GM12878 (cell line): ENCODE measurements around the gene SPI1. TPM values are rescaled to one million over a fixed set of nuclear protein-coding genes. Genes with fewer than 3 reads are reported as not detected.

ENCODE experiments used
- ATAC-seq: fragments of 200-7000 bp; cut with Tn5 transposase; 3 replicates; pipeline ENCODE4 v1.9.1; 2020; ENCODE audit warnings: mild to moderate bottlenecking, moderate library complexity
- BruUV-seq: library from RNA; stranded (reverse); fragments of 400-500 nt; replicated peaks from 2 replicates; lab custom pipeline; 2021; lab: Mats Ljungman, UMichigan
- CTCF ChIA-PET: fragments of 300-600 bp; sonication (Branson Sonifier 250); formaldehyde crosslinking; extraction: SDS; loops from one replicate; lab custom pipeline; 2021; ENCODE audit warnings: inconsistent platforms; lab: Yijun Ruan, JAX
- POLR2A ChIA-PET: fragments of 350-600 bp; formaldehyde crosslinking; extraction: SDS; loops from one replicate; lab custom pipeline; 2021; ENCODE audit warnings: inconsistent platforms; lab: Charles Lee
- RAD21 ChIA-PET: fragments of 300-600 bp; sonication (Branson Sonifier 250); formaldehyde crosslinking; loops from one replicate; lab custom pipeline; 2023; ENCODE audit warnings: antibody characterized with exemption; ENCODE audit not compliant: unreplicated experiment; lab: Charles Lee
- SMC1A ChIA-PET: fragments of 300-600 bp; sonication (Branson Sonifier 250); formaldehyde crosslinking; loops from one replicate; lab custom pipeline; 2023; ENCODE audit not compliant: unreplicated experiment, uncharacterized antibody; lab: Charles Lee
- DNase-seq: peaks from one replicate; pipeline ENCODE4 v3.0.0-alpha.2; 2011; ENCODE audit warnings: low read depth, low spot score
- FAIRE-seq: peaks from 3 replicates; lab custom pipeline; 2011; peaks lifted over from hg19 to GRCh38; lab: Jason Lieb, UNC
- H2AFZ ChIP-seq: 2 replicates; pipeline ENCODE4 v1.6.0; 2011; ENCODE audit warnings: low read depth, low read length, control low read depth; ENCODE audit not compliant: control insufficient read depth
- H3K27ac ChIP-seq: 2 replicates; pipeline ENCODE4 v1.5.1; 2011; ENCODE audit warnings: control low read depth; ENCODE audit not compliant: control insufficient read depth, insufficient read depth
- H3K27me3 ChIP-seq, 2 experiments: replicated peaks in 1 of 2; 2 replicates each; pipeline versions ENCODE4 v1.6.0 to v1.6.1; 2011; ENCODE audit warnings: low read length in 1 of 2; ENCODE audit not compliant: control insufficient read depth in 2 of 2, insufficient read depth in 2 of 2
- H3K36me3 ChIP-seq, 2 experiments: 2 replicates each; pipeline ENCODE4 v1.5.1; 2011; ENCODE audit warnings: low read length in 1 of 2; ENCODE audit not compliant: control insufficient read depth in 2 of 2, insufficient read depth in 2 of 2
- H3K4me1 ChIP-seq: 2 replicates; pipeline ENCODE4 v1.6.1; 2011; ENCODE audit warnings: mild to moderate bottlenecking, low read length, moderate library complexity, mixed read lengths; ENCODE audit not compliant: control insufficient read depth, insufficient read depth
- H3K4me2 ChIP-seq: 2 replicates; pipeline ENCODE4 v1.6.0; 2011; ENCODE audit warnings: control low read depth; ENCODE audit not compliant: control insufficient read depth, insufficient read depth
- H3K4me3 ChIP-seq: fragments of 200-600 bp; sonication (generic); 2 replicates; pipeline ENCODE4 v1.5.1; 2016
- H3K79me2 ChIP-seq: 2 replicates; pipeline ENCODE4 v1.6.0; 2011; ENCODE audit warnings: low read length; ENCODE audit not compliant: control insufficient read depth, insufficient read depth
- H3K9ac ChIP-seq: 2 replicates; pipeline ENCODE4 v1.8.0; 2011; ENCODE audit warnings: low read length, control low read depth, mixed read lengths; ENCODE audit not compliant: control insufficient read depth, insufficient read depth
- H3K9me3 ChIP-seq: replicated peaks from 3 replicates; pipeline ENCODE4 v1.5.1; 2011; ENCODE audit warnings: mild to moderate bottlenecking, low read length; ENCODE audit not compliant: control insufficient read depth, insufficient read depth
- H4K20me1 ChIP-seq: 2 replicates; pipeline ENCODE4 v1.6.0; 2011; ENCODE audit not compliant: control insufficient read depth, insufficient read depth
- ASH2L ChIP-seq: fragments of 300-600, 200-600 bp; sonication (generic); IDR thresholded peaks from 2 replicates; pipeline ENCODE4 v1.6.1; 2017; ENCODE audit warnings: low read depth, mild to moderate bottlenecking, borderline replicate concordance
- BACH1 ChIP-seq: fragments of 450-650 bp; IDR thresholded peaks from 2 replicates; pipeline ENCODE4 v1.6.1; 2017; ENCODE audit warnings: mild to moderate bottlenecking, borderline replicate concordance
- BHLHE40 ChIP-seq, 2 experiments: fragments of 450-650 bp in 1 of 2; IDR thresholded peaks; 2 replicates each; pipeline ENCODE4 v1.6.1; 2011 to 2017; ENCODE audit warnings: low read depth in 2 of 2, borderline replicate concordance in 1 of 2, improper control_type of control experiment in 1 of 2, low read length in 1 of 2, mild to moderate bottlenecking in 1 of 2
- EED ChIP-seq: sonication (generic); IDR thresholded peaks from 2 replicates; pipeline ENCODE4 v1.6.1; 2016; ENCODE audit warnings: antibody characterized with exemption, low read depth
- KLF5 ChIP-seq: fragments of 450-650 bp; IDR thresholded peaks from 2 replicates; pipeline ENCODE4 v1.6.1; 2014; ENCODE audit warnings: mild to moderate bottlenecking; ENCODE audit not compliant: partially characterized antibody
- NBN ChIP-seq: fragments of 450-650 bp; IDR thresholded peaks from 2 replicates; pipeline ENCODE4 v1.6.1; 2016
- NRF1 ChIP-seq: conservative IDR thresholded peaks from 2 replicates; pipeline ENCODE4 v1.6.1; 2011; ENCODE audit warnings: mild to moderate bottlenecking, low read depth, low read length, improper control_type of control experiment
- PAX8 ChIP-seq: fragments of 450-650 bp; IDR thresholded peaks from 2 replicates; pipeline ENCODE4 v1.6.1; 2017; ENCODE audit warnings: mild to moderate bottlenecking, moderate library complexity
- STAT1 ChIP-seq: fragments of 450-650 bp; conservative IDR thresholded peaks from 2 replicates; pipeline ENCODE4 v1.6.1; 2014; ENCODE audit warnings: antibody characterized with exemption, mild to moderate bottlenecking
- ZBTB11 ChIP-seq: fragments of 450-650 bp; formaldehyde crosslinking; IDR thresholded peaks from 2 replicates; pipeline ENCODE4 v1.5.0; 2022; ENCODE audit warnings: mild to moderate bottlenecking, missing genetic modification characterization
- ZNF274 ChIP-seq: IDR thresholded peaks from one replicate; pipeline ENCODE4 v1.8.0; 2011; ENCODE audit not compliant: insufficient read length, insufficient read depth
- ZSCAN29 ChIP-seq: fragments of 450-650 bp; IDR thresholded peaks from 2 replicates; pipeline ENCODE4 v1.6.1; 2017; ENCODE audit warnings: mild to moderate bottlenecking, moderate library complexity
- WGBS: methylation state at CpG from one replicate; pipeline ENCODE4 v1.1.6; 2016; ENCODE audit warnings: low lambda C conversion rate; ENCODE audit not compliant: insufficient replicate concordance, insufficient coverage; ENCODE audit errors: missing lambda C conversion rate; 5-methylcytosine and 5-hydroxymethylcytosine counted together
- in situ Hi-C: fragments of 300-500 bp; cut with MboI; formaldehyde crosslinking; loops from 9 replicates; pipeline ENCODE4 v1.14.3; 2018; ENCODE audit warnings: mixed read lengths
- intact Hi-C: fragments of 100-400 bp; cut with micrococcal nuclease; formaldehyde crosslinking; loops from one replicate; pipeline ENCODE4 v1.14.2; 2022; ENCODE audit not compliant: unreplicated experiment
- polyA plus RNA-seq, 11 experiments: library from polyadenylated mRNA; depleted of rRNA in 4 of 11; unstranded in 6 of 11; stranded (reverse) in 5 of 11; fragments of >200 nt; fragmentation: Nextera tagmentation in 4 of 11; fragmentation: Illumina TruSeq in 1 of 11; extraction: Ambion mirVana in 4 of 11; extraction: Trizol in 1 of 11; gene quantifications; 1 replicate in 1 of 11; 2 replicates in 10 of 11; pipeline versions ENCODE4 v1.2.1 to v1.2.3, GENCODE V29; 2011 to 2016; ENCODE audit warnings: inconsistent platforms in 2 of 11, missing spikeins in 2 of 11, low read depth in 1 of 11
- total RNA-seq, 4 experiments: library from RNA; depleted of rRNA in 3 of 4; stranded (reverse); fragments of >200 nt in 3 of 4; fragmentation: Illumina TruSeq in 1 of 4; extraction: Trizol in 1 of 4; gene quantifications; 2 replicates each; pipeline versions ENCODE4 v1.2.1 to v1.2.3, GENCODE V29; 2013 to 2021

The SPI1 gene
- total and polyA plus RNA-seq, 10 of the 15 experiments (the other 5 are each of a cell fraction or from before 2014, with no cell fraction given) = 0.05 to 31.1 (median 9.7) TPM

- RAD21 ChIA-PET = no interaction called here
- Histone ChIP-seq H2AFZ (no peak overlapping the region), H3K9ac (no peak overlapping the region)
Observed at GRCh38 chr11:47351156-47352126, 26.9 kb downstream of the SPI1 start.

More at GRCh38 chr11:47351156-47352126, 26.9 kb downstream of the SPI1 start:
- Histone ChIP-seq H3K4me2 (no peak overlapping the region), H4K20me1 (no peaks in the 10 kb centered on the region), H3K4me1 (no peaks in the 10 kb centered on the region), H3K9me3 (no peaks in the 10 kb centered on the region; the same call in 2 of the 3 replicates)
- WGBS = 74% methylated on average over 29 of the region's 29 CpGs
- BruUV-seq = no TSS peak
- POLR2A ChIA-PET = no interaction called here
- intact Hi-C loops (no loop called here), in situ Hi-C loops (no loop called here)
- CTCF ChIA-PET = interaction anchor here (0.7 kb wide), 1 partner anchor 38 kb away, joined by 3 read pairs; no protein-coding TSS in a partner anchor
- SMC1A ChIA-PET = no interaction called here
- no peak for TF ChIP-seq ZSCAN29
- TF ChIP-seq PAX8 = no peak
- no peak for TF ChIP-seq EED
- TF ChIP-seq NRF1 = no peak
- TF ChIP-seq KLF5 = no peak
- TF ChIP-seq STAT1 = no peak
- TF ChIP-seq ZBTB11 (CRISPR knock-in tag) = no peak
- no peak for TF ChIP-seq BACH1
- no peak for TF ChIP-seq ASH2L
- TF ChIP-seq NBN = no peak
- no peak for TF ChIP-seq ZNF274
- no peak for TF ChIP-seq BHLHE40 (IDR thresholded peaks at IDR 0.05; ENCODE audit: borderline replicate concordance in 1 of 2, low read depth in 2 of 2, low read length in 1 of 2)
- TF ChIP-seq, all 136 proteins: peak for 0
- H3K27ac ChIP-seq = no peak overlapping the region
- H3K27me3 ChIP-seq = no peaks in the 10 kb centered on the region; a peak in 1 of 4 replicates
- ATAC-seq (no peak), FAIRE-seq (no peak), DNase-seq (no peak)
- H3K79me2 ChIP-seq = no peaks in the 10 kb centered on the region
- H3K4me3 ChIP-seq = no peak overlapping the region
- no peaks in the 10 kb centered on the region; a peak in 1 of 4 replicates for H3K36me3 ChIP-seq
